ENCODE data around the gene HLA-B.
A peak's percentile ranks its signal among the peaks of the same experiment; 100 is the strongest.
"Not testable (repeated sequence)": the region's sequence is repeated elsewhere in the genome, so short reads cannot be mapped to it uniquely, and the experiment has no call there.

Gene HLA-B

GRCh38 chr6:31381666-31382065 lies 24.7 kb upstream of the HLA-B start:
- DNase-seq, result no peak

GRCh38 chr6:31379850-31380249 lies 22.9 kb upstream of the HLA-B start:
- no peak for DNase-seq

GRCh38 chr6:31378721-31379103 lies 21.7 kb upstream of the HLA-B start:
- DNase-seq, result no peak

- DNase-seq, result no peak
Measured at GRCh38 chr6:31378062-31378720, 21.2 kb upstream of the HLA-B start.

GRCh38 chr6:31377029-31377428 lies 20.1 kb upstream of the HLA-B start:
- DNase-seq, result no peak

GRCh38 chr6:31375699-31376098 lies 18.7 kb upstream of the HLA-B start:
- DNase-seq, result no peak

- not testable (repeated sequence) for DNase-seq
Measured at GRCh38 chr6:31374118-31374517, 17.1 kb upstream of the HLA-B start.

- DNase-seq, result no peak
Measured at GRCh38 chr6:31368461-31368860, 11.5 kb upstream of the HLA-B start.

GRCh38 chr6:31366693-31367470 lies 9.9 kb upstream of the HLA-B start:
- DNase-seq, result peak; percentile 92

GRCh38 chr6:31365864-31366263 lies 8.9 kb upstream of the HLA-B start:
- DNase-seq, result no peak

- no peak for DNase-seq
Measured at GRCh38 chr6:31363811-31364210, 6.8 kb upstream of the HLA-B start.

- no peak for DNase-seq
Measured at GRCh38 chr6:31362751-31363150, 5.8 kb upstream of the HLA-B start.

GRCh38 chr6:31359581-31359980 lies 2.6 kb upstream of the HLA-B start:
- no peak for DNase-seq

- no peak for DNase-seq
Measured at GRCh38 chr6:31358302-31358701, 1.3 kb upstream of the HLA-B start.

GRCh38 chr6:31357886-31358285 lies 907 bp upstream of the HLA-B start:
- no peak for DNase-seq

GRCh38 chr6:31356216-31356945 lies 598 bp downstream of the HLA-B start:
- DNase-seq, result peak; percentile 53

GRCh38 chr6:31355583-31355948 lies 1.4 kb downstream of the HLA-B start:
- peak; percentile 14 for DNase-seq

GRCh38 chr6:31354864-31355582 lies 2.0 kb downstream of the HLA-B start:
- no peak for DNase-seq

GRCh38 chr6:31354158-31354863 lies 2.7 kb downstream of the HLA-B start:
- DNase-seq, result peak; percentile 14

GRCh38 chr6:31353384-31353945 lies 3.5 kb downstream of the HLA-B start:
- DNase-seq, result no peak

GRCh38 chr6:31352683-31353383 lies 4.1 kb downstream of the HLA-B start:
- peak; percentile 26 for DNase-seq

GRCh38 chr6:31352310-31352682 lies 4.7 kb downstream of the HLA-B start:
- no peak for DNase-seq

Measured in activated CD4-positive, alpha-beta T cell treated with anti-CD3 and anti-CD28 coated beads, Interleukin-2, Interleukin-6, amounts not matched to agents 100 ng/mL and 50 ng/mL, durations not matched to agents 16 hours and 8 hours (primary cell).